H1 (cell line): ENCODE results near the gene RAPGEF6. TPM values are rescaled to one million over a fixed set of nuclear protein-coding genes. Genes with fewer than 3 reads are reported as not detected.

ENCODE experiments used
- CTCF ChIA-PET: fragments of 300-600 bp; sonication (Branson Sonifier 250); formaldehyde crosslinking; loops from one replicate; lab custom pipeline; 2021; ENCODE audit not compliant: partially characterized antibody; lab: Charles Lee
- POLR2A ChIA-PET: fragments of 300-600 bp; sonication (Branson Sonifier 250); formaldehyde crosslinking; loops from one replicate; lab custom pipeline; 2021; ENCODE audit warnings: inconsistent platforms; ENCODE audit not compliant: partially characterized antibody; lab: Charles Lee
- DNase-seq, 2 experiments: peaks; one replicate each; pipeline versions ENCODE4 v3.0.0 to v3.0.0-alpha.2; 2010 to 2022; ENCODE audit warnings: low spot score in 2 of 2, low read depth in 1 of 2, mixed read lengths in 1 of 2
- FAIRE-seq: peaks from 2 replicates; lab custom pipeline; 2011; peaks lifted over from hg19 to GRCh38; lab: Jason Lieb, UNC
- H2AFZ ChIP-seq: 2 replicates; pipeline ENCODE4 v1.8.1; 2012; ENCODE audit warnings: low read length, inconsistent platforms
- H2AK5ac ChIP-seq: 2 replicates; pipeline ENCODE4 v1.6.1; 2013; ENCODE audit warnings: low read depth, low read length
- H2BK120ac ChIP-seq: replicated peaks from 2 replicates; pipeline ENCODE3; 2013; ENCODE audit warnings: low read depth, low read length, inconsistent platforms
- H2BK12ac ChIP-seq: 2 replicates; pipeline ENCODE4 v1.6.1; 2013; ENCODE audit warnings: low read depth, low read length
- H2BK15ac ChIP-seq: 2 replicates; pipeline ENCODE4 v1.6.1; 2013; ENCODE audit warnings: low read length
- H2BK20ac ChIP-seq: 2 replicates; pipeline ENCODE4 v1.6.1; 2013; ENCODE audit warnings: low read length
- H2BK5ac ChIP-seq: 2 replicates; pipeline ENCODE4 v1.6.1; 2013; ENCODE audit warnings: low read depth, low read length
- H3K14ac ChIP-seq: 2 replicates; pipeline ENCODE4 v1.6.1; 2013; ENCODE audit warnings: inconsistent platforms; ENCODE audit not compliant: insufficient read length
- H3K18ac ChIP-seq: 2 replicates; pipeline ENCODE4 v1.6.1; 2013; ENCODE audit warnings: low read length; ENCODE audit errors: extremely low read depth
- H3K23ac ChIP-seq: 2 replicates; pipeline ENCODE4 v1.6.1; 2013; ENCODE audit warnings: inconsistent platforms; ENCODE audit not compliant: insufficient read length
- H3K23me2 ChIP-seq: 2 replicates; pipeline ENCODE4 v1.6.1; 2013; ENCODE audit warnings: low read depth, low read length
- H3K27ac ChIP-seq: 2 replicates; pipeline ENCODE4 v1.6.1; 2011; ENCODE audit warnings: low read depth, low read length, inconsistent platforms
- H3K27me3 ChIP-seq, 4 experiments: replicated peaks in 1 of 4; 1 replicate in 1 of 4; 2 replicates in 3 of 4; pipeline versions ENCODE4 v1.6.1 to v1.8.1; 2011 to 2013; ENCODE audit warnings: low read length in 3 of 4, mild to moderate bottlenecking in 3 of 4, inconsistent platforms in 2 of 4, mixed read lengths in 2 of 4, moderate library complexity in 1 of 4; ENCODE audit not compliant: control insufficient read depth in 3 of 4, insufficient read depth in 3 of 4; ENCODE audit errors: extremely low read depth in 1 of 4
- H3K36me3 ChIP-seq, 4 experiments: 2 replicates each; pipeline versions ENCODE4 v1.6.1 to v1.8.1; 2011 to 2013; ENCODE audit warnings: mild to moderate bottlenecking in 4 of 4, low read length in 3 of 4, moderate library complexity in 2 of 4, control low read depth in 1 of 4, inconsistent platforms in 1 of 4; ENCODE audit not compliant: insufficient read depth in 4 of 4, control insufficient read depth in 2 of 4
- H3K4ac ChIP-seq: replicated peaks from 2 replicates; pipeline ENCODE3; 2013; ENCODE audit warnings: low read length, low read depth, mixed read lengths, inconsistent platforms; ENCODE audit not compliant: insufficient read length
- H3K4me1 ChIP-seq, 4 experiments: replicated peaks in 1 of 4; 1 replicate in 1 of 4; 2 replicates in 3 of 4; pipeline versions ENCODE4 v1.6.1 to v1.8.1; 2011 to 2013; ENCODE audit warnings: low read length in 3 of 4, inconsistent platforms in 2 of 4, mixed read lengths in 1 of 4; ENCODE audit not compliant: insufficient read depth in 4 of 4, control insufficient read depth in 3 of 4
- H3K4me2 ChIP-seq, 2 experiments: 2 replicates each; pipeline versions ENCODE4 v1.6.1 to v1.8.1; 2011 to 2013; ENCODE audit warnings: low read depth in 2 of 2, low read length in 2 of 2, control low read depth in 1 of 2, inconsistent platforms in 1 of 2, mild to moderate bottlenecking in 1 of 2; ENCODE audit not compliant: insufficient read depth in 1 of 2
- H3K4me3 ChIP-seq, 4 experiments: fragments of 200-600, 300-600 bp in 1 of 4; sonication (generic), shearing (Covaris generic), sonication (Bioruptor Twin) in 1 of 4; 2 replicates each; pipeline versions ENCODE4 v1.5.1 to v1.8.1; 2011 to 2016; ENCODE audit warnings: low read length in 4 of 4, low read depth in 3 of 4, control low read depth in 2 of 4, inconsistent platforms in 2 of 4, mild to moderate bottlenecking in 2 of 4, mixed read lengths in 1 of 4, moderate library complexity in 1 of 4; ENCODE audit not compliant: insufficient read depth in 2 of 4; ENCODE audit errors: extremely low read depth in 1 of 4
- H3K56ac ChIP-seq: replicated peaks from 2 replicates; pipeline ENCODE3; 2013; ENCODE audit warnings: low read depth, mild to moderate bottlenecking, mixed read lengths, low read length, inconsistent platforms; ENCODE audit not compliant: insufficient read length
- H3K79me1 ChIP-seq: 2 replicates; pipeline ENCODE4 v1.6.1; 2013; ENCODE audit warnings: low read depth, low read length, control low read depth
- H3K79me2 ChIP-seq, 2 experiments: 2 replicates each; pipeline versions ENCODE4 v1.6.1 to v1.8.1; 2012 to 2013; ENCODE audit warnings: low read length in 2 of 2, mild to moderate bottlenecking in 2 of 2, inconsistent platforms in 1 of 2; ENCODE audit not compliant: insufficient read depth in 2 of 2, control insufficient read depth in 1 of 2
- H3K9ac ChIP-seq, 4 experiments: replicated peaks in 1 of 4; 1 replicate in 1 of 4; 2 replicates in 3 of 4; pipeline versions ENCODE4 v1.6.1 to v1.8.1; 2011 to 2013; ENCODE audit warnings: low read depth in 3 of 4, low read length in 3 of 4, control low read depth in 2 of 4, mild to moderate bottlenecking in 2 of 4, moderate library complexity in 2 of 4, inconsistent platforms in 1 of 4; ENCODE audit errors: extremely low read depth in 1 of 4
- H3K9me3 ChIP-seq, 2 experiments: 2 replicates each; pipeline versions ENCODE4 v1.6.1 to v1.8.1; 2012 to 2013; ENCODE audit warnings: mild to moderate bottlenecking in 2 of 2, moderate library complexity in 2 of 2, control low read depth in 1 of 2, inconsistent platforms in 1 of 2, low read depth in 1 of 2, low read length in 1 of 2, mixed read lengths in 1 of 2; ENCODE audit not compliant: insufficient read depth in 2 of 2
- H4K20me1 ChIP-seq, 2 experiments: replicated peaks in 1 of 2; 2 replicates each; pipeline versions ENCODE3 to v1.8.1; 2011 to 2013; ENCODE audit warnings: inconsistent platforms in 2 of 2, low read length in 2 of 2, mild to moderate bottlenecking in 1 of 2; ENCODE audit not compliant: insufficient read depth in 2 of 2, control insufficient read depth in 1 of 2
- H4K5ac ChIP-seq: 2 replicates; pipeline ENCODE4 v1.6.1; 2013; ENCODE audit warnings: low read length, low read depth, mixed read lengths, inconsistent platforms; ENCODE audit not compliant: insufficient read length
- H4K8ac ChIP-seq: 2 replicates; pipeline ENCODE4 v1.8.0; 2013; ENCODE audit warnings: mild to moderate bottlenecking, moderate library complexity, low read length, inconsistent platforms; ENCODE audit not compliant: insufficient read depth; ENCODE audit errors: extremely low read depth
- H4K91ac ChIP-seq: replicated peaks from 2 replicates; pipeline ENCODE3; 2013; ENCODE audit warnings: low read length, mixed read lengths, inconsistent platforms; ENCODE audit not compliant: insufficient read length
- CTCF ChIP-seq, 3 experiments: IDR thresholded peaks; 1 replicate in 2 of 3; 2 replicates in 1 of 3; pipeline versions ENCODE4 v1.5.1 to v1.6.1; 2011; ENCODE audit warnings: low read length in 3 of 3, mild to moderate bottlenecking in 3 of 3, inconsistent platforms in 2 of 3, low read depth in 1 of 3, moderate library complexity in 1 of 3; ENCODE audit not compliant: insufficient read depth in 1 of 3; ENCODE audit errors: control extremely low read depth in 1 of 3
- MAFK ChIP-seq: IDR thresholded peaks from 2 replicates; pipeline ENCODE4 v1.6.1; 2012; ENCODE audit warnings: low read depth, mild to moderate bottlenecking, improper control_type of control experiment, low read length
- SUZ12 ChIP-seq: fragments of 200-600 bp; sonication (generic); IDR thresholded peaks from 2 replicates; pipeline ENCODE4 v1.6.1; 2012; ENCODE audit warnings: mild to moderate bottlenecking, inconsistent platforms, low read length, moderate library complexity, mixed read lengths
- WGBS, 2 experiments: shearing (Covaris generic) in 1 of 2; methylation state at CpG; one replicate each; pipeline versions ENCODE4 v1.1.6 to v1.1.7; 2013 to 2015; ENCODE audit warnings: low lambda C conversion rate in 2 of 2, mixed read lengths in 2 of 2, inconsistent platforms in 1 of 2, low coverage in 1 of 2, missing lambda C conversion rate in 1 of 2; ENCODE audit not compliant: insufficient replicate concordance in 2 of 2, insufficient coverage in 1 of 2, insufficient read length in 1 of 2; ENCODE audit errors: extremely low coverage in 1 of 2, missing lambda C conversion rate in 1 of 2; 5-methylcytosine and 5-hydroxymethylcytosine counted together
- polyA plus RNA-seq, 7 experiments: library from polyadenylated mRNA; depleted of rRNA in 3 of 7; stranded (reverse) in 5 of 7; unstranded in 2 of 7; fragments of >200 nt in 5 of 7; fragments of 200-250 nt in 2 of 7; gene quantifications; 1 replicate in 5 of 7; 2 replicates in 1 of 7; 4 replicates in 1 of 7; pipeline versions ENCODE4 v1.2.1 to v1.2.3, GENCODE V29; 2011 to 2013; ENCODE audit warnings: missing spikeins in 2 of 7, mixed read lengths in 2 of 7
- total RNA-seq: library from RNA; stranded (reverse); fragmentation: NEBNext Ultra II Directional; extraction: Animal tissue kit (Norgen Biotek cat#: 25700); gene quantifications from 2 replicates; pipeline ENCODE4 v1.2.1, GENCODE V29; 2021

RAPGEF6 gene
- total and polyA plus RNA-seq, 2 of the 8 experiments (the other 6 are each of a cell fraction or from before 2014, with no cell fraction given), result 4.8 to 20.0 TPM

- Histone ChIP-seq H3K23me2 (no peaks in the 10 kb centered on the region), H3K79me2 (peaks cover 4 to 91% of the 10 kb centered on the region in 2 experiments), H3K27me3 (no peaks in the 10 kb centered on the region), H3K27ac (no peak overlapping the region), H2BK5ac (no peak overlapping the region), H4K5ac (no peak overlapping the region), H3K4me3 (no peak overlapping the region), H3K9ac (no peak overlapping the region), H2AFZ (no peak overlapping the region), H2BK120ac (no peak overlapping the region), H4K20me1 (peaks cover 5 to 6% of the 10 kb centered on the region in 2 experiments), H2BK20ac (no peak overlapping the region), H3K18ac (peak overlapping the region; percentile 10; the same call in 1 of the 2 replicates), H2BK12ac (no peak overlapping the region), H2BK15ac (no peak overlapping the region), H4K8ac (no peak overlapping the region), H3K14ac (no peak overlapping the region), H3K36me3 (peaks cover 0 to under 1% (median 0%) of the 10 kb centered on the region in 4 experiments; a peak in 1 of 8 replicates), H3K4ac (no peak overlapping the region), H3K4me2 (no peak overlapping the region), H2AK5ac (no peak overlapping the region; the same call in 1 of the 2 replicates), H3K9me3 (no peaks in the 10 kb centered on the region), H3K79me1 (peaks cover 7% of the 10 kb centered on the region), H3K23ac (no peak overlapping the region), H3K56ac (no peak overlapping the region), H3K4me1 (peaks cover 0 to 5% (median 1%) of the 10 kb centered on the region in 4 experiments; a peak in 2 of 7 replicates), H4K91ac (no peak overlapping the region)
- FAIRE-seq (no peak), DNase-seq (no peak)
- WGBS, 2 experiments, result 80% methylated on average over 5 of the region's 5 CpGs; no CpG with 5 or more reads in 1 of the 2 experiments
- TF ChIP-seq SUZ12 (no peak), MAFK (0 out of 2 replicates have a peak, but pooled peaks have one; percentile 19), CTCF (IDR thresholded peaks at IDR 0.05; ENCODE audit: control extremely low read depth in 1 of 3, insufficient read depth in 1 of 3, low read depth in 1 of 3, low read length in 3 of 3) (no peak)
- ChIA-PET POLR2A (no interaction called here), CTCF (interaction anchor here (1.0 kb wide), 1 partner anchor 12 kb away, joined by 3 read pairs; no protein-coding TSS in a partner anchor)
These were observed 26.4 kb downstream of the RAPGEF6 start for GRCh38 chr5:131608597-131608996.
